AG08396 (cell line): Measurements from ENCODE around the gene MACROD2.

Experiments
- DNase-seq: peaks from one replicate; pipeline ENCODE4 v3.0.0; 2012; ENCODE audit warnings: low spot score, mixed read lengths

Gene MACROD2

DNA sequence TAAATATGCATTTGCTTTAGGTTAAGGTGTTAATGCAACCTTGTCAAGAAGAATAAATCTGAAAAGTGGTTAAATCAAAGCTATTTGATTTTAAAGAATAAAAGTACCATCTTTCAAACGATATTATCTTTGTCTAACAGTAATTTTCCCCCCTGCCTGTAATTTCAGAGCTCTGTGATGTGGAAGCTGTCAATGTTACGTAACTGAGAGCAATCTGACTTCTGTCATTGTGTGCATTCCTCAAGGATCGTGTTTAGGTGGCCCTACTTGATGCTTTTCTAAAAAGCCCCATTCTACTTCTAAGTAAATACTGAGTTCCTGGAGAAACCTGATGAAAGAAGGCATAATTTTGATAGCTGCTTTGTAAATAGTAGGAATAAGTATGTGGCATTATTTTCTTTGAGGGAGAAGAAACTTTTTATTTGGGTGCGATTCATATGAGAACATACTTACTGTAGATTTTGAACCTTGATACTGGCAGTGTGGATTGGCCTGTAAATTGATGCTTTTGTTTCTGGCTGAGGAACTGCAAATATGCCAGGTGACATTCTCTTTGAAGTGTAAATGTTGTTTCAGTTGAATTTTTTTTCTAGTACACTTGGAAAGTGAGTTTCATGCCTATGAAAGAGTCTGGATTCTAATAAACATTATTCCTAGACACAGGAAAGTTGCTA, 871.7 kb downstream of the MACROD2 start:
- DNase-seq, result no peak

GRCh38 chr20:14877301-14878028, 882.1 kb downstream of the MACROD2 start:
- no peak for DNase-seq

GRCh38 chr20:14878676-14879019, 883.3 kb downstream of the MACROD2 start:
- no peak for DNase-seq

- DNase-seq, result no peak
Observed at GRCh38 chr20:14879020-14879697, 883.8 kb downstream of the MACROD2 start.

GRCh38 chr20:14879839-14880238, 884.5 kb downstream of the MACROD2 start:
- no peak for DNase-seq

GRCh38 chr20:14881518-14881917, 886.2 kb downstream of the MACROD2 start:
- no peak for DNase-seq

DNA sequence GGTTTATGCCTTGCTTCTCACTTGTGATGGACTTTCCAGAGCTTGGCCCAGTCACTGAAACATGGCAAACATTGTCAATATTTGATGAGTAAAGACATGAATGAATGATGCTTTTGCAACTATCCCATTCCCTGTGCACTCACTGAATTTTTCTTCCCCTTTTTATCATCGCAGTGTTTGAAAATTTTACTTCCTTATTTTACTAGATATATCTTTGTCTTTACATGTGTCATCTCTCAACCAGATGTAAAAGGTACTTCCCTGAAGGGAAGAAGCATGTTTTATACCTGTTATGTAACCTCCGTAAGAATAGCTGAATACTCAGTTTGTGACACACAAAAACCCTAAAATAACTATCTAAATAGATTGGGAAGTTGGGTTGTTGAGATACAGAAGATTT, 886.8 kb downstream of the MACROD2 start:
- no peak for DNase-seq

GRCh38 chr20:14882846-14883245, 887.5 kb downstream of the MACROD2 start:
- no peak for DNase-seq

DNA sequence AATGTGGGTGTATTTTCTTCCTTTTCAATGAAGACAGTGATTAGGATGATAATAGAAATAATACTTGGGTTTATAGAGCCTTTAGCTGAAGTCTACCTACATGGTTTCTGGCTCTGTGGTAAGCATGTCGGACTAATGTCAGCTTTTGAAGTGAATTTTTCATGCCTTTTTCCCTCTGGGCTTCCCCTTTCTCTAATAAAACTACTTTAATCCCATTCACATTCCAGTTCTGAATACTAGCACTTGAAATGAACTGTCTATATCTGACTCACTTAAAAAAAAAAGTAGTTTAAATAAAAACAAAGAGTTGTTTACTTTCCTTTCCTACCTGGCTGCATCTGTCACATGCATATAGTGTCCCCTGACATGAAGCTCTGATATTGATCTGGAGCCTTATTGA, 888.0 kb downstream of the MACROD2 start:
- DNase-seq, result no peak

DNA sequence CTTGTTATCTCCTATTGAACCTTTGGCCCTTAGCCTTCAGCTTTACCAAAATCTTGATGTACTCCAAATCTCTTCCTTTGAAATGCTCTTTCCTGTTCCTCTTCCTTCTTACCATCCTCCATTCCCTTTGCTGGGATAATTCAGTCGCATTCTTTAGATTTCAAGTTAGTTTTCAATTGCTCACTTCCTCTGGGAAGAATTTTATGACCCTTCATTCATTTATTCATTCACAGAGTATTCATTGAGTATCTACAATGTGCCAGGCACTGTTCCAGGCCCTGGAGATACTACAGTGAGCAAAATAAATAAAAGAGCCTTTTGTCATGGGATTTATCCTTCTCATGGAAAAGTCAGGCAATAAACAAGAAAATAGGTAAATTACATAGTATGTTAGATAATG, 890.3 kb downstream of the MACROD2 start:
- DNase-seq, result no peak

DNA sequence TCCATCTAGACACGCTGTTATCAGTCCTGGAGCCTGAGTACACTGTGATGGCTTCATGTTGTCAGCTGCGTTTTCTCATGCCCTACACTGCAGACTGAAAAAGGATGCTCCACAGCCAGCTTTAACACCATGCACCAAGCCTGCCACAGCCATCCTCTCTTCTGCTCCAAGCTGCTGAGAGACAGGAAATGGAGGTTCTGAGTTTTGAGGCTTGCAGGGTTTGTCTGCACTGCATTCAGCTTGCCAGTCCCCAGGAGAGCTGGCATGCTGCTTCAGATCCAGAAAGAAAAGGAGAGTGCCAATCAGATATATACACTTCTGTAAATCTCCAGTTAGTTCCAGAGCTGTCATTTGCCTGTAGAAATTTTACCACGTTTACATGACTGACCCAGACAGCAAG, 892.8 kb downstream of the MACROD2 start:
- no peak for DNase-seq

GRCh38 chr20:14889496-14890255, 894.4 kb downstream of the MACROD2 start:
- no peak for DNase-seq

- DNase-seq, result no peak
Observed at GRCh38 chr20:14890713-14891112, 895.4 kb downstream of the MACROD2 start.

- DNase-seq, result no peak
Observed at GRCh38 chr20:14892782-14893181, 897.5 kb downstream of the MACROD2 start.

DNA sequence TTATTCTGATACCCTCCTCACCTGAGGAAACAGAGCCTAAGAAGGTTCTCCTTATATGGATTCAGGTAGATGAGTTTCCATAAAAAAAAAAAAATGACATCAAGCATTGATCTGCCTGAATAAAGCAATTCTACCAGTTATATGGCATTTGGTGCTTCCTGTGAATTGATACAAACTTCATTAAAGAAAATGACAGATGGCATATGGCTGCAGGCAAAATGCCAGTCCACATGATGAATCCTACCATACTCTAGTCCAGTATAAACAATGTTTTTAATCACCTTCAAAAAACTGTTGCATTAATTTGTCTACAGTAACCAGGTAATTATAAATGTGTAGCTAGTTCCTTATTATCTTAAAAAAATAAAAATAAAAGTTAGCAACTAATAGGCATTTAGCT, 901.3 kb downstream of the MACROD2 start:
- DNase-seq, result no peak

DNA sequence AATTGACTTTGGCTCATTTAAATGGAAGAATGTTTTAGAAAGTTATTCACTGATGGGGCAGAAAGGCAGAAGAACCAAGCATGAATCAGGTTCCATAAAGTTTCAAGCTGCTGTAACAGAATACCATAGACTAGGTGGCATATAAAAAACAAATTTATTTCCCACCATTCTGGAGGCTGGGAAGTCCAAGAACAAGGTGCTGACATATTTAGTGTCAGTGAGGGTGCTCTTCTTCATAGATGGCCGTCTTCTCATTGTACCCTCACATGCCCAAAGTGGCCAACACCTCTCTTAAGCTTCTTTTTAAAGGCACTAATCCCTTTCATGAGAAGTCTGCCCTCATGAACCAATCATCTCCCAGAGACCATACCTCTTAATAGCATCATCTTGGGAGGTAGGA, 902.3 kb downstream of the MACROD2 start:
- no peak for DNase-seq

DNA sequence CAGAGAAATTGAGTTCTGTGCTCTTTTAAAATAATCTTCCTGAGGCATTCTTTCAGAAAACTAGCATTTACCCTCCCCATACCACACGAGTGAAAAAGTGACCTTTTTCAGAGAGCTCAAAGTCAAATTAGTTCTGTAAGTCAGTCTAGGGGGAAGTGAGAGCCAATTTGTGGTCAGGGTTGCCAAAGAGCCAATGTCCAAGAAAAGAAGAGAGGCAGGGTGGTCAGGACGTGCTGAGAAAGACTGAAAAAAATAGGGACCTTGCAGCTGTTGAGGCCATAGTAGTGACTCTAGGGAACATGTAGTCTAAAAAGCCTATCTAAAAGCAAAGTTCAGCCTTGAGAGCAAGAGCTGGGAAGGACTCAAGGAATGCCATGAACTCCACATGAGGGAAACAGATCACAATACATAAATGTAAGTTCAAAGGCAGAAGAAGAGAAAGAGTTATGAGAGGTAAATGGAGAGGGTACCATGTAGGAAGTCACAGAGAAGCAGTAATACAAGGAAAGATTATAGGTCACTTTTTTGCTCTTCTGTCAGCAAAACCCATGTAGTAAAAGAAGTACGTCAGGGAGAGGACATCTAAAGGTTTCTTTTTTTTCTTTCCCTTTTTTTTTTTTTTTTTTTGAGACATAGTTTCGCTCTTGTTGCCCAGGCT, 907.2 kb downstream of the MACROD2 start:
- DNase-seq, result no peak

DNA sequence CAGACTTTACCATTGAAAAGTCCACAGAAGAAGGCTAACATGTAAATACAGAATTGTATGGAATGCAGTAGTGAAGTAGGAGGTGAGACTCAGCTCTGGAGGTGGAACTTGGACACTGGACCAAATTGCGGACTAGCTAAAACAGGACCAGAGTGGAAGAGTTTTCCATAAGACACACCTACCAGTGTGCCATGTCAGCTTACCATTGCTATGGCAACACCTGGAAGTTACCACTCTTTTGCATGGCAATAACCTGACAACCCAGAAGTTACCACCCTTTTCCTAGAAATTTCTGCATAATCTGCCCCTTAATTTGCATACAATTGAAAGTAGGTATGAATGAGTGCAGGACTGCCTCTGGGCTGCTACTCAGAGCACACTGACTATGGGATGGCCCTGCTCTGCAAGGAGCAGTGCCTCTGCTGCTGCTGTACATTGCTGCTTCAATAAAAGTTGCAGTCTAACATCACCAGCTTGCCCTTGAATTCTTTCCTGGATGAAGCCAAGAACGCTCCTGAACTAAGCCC, 911.7 kb downstream of the MACROD2 start:
- no peak for DNase-seq

- DNase-seq, result no peak
Observed at GRCh38 chr20:14910126-14910525, 914.8 kb downstream of the MACROD2 start.

DNA sequence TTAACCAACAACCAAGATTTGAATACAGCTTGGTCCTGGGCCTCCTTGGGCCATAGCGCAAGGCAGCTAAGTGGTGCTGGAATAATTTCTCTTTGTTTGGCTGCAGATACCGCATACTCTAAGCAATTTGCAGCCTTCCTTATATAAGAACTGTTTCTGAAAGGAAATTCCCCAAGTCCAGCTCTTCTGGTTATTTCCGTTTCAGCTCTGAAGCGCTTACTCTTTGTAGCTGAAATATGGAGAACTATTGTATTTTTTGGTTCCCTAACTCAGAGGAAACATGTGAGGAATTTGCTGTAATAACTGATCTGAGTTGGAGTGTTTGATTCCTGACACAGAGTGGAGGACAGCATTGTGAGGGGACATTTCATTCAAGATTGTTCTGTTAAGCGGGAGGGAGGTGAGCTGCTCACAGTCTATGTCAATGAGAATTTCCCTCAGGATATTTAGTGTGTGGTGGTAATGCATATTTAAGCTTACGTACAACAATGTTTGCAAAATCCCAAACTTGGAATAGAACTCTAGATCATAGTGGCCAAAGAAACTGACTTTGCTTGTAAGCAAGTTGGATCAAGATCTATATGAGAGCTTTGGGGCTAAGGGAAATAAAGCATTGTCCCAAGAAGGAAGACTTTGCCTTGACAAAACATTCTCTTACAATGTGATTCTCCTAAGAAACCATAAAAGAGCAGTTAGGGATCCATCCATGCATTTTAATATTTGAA, 918.7 kb downstream of the MACROD2 start:
- no peak for DNase-seq

DNA sequence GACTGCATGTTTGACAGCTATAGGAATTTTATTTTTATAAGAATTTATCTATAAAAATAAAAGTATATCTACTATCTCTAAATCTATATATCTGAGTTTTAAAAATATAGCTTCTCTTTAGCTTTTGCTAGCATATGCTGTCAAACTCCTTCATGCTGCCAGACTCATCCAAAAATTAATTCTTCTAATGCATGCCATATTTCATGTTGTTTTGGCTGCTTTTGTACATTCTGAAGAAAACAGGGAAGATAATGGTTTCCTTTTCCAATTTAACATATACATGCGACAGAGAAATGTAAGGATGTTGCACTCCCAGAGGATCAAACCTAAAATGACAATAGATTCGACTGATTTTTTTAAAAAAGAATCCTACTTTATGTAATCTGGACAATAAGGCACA, 919.3 kb downstream of the MACROD2 start:
- no peak for DNase-seq
